GM18858 (cell line): Measurements from ENCODE around the gene LGI1.

ENCODE experiments used
- ATAC-seq: cut with Tn5 transposase; IDR thresholded peaks from one replicate; pipeline ENCODE4 v1.9.1; 2021; ENCODE audit not compliant: unreplicated experiment

Gene LGI1

DNA sequence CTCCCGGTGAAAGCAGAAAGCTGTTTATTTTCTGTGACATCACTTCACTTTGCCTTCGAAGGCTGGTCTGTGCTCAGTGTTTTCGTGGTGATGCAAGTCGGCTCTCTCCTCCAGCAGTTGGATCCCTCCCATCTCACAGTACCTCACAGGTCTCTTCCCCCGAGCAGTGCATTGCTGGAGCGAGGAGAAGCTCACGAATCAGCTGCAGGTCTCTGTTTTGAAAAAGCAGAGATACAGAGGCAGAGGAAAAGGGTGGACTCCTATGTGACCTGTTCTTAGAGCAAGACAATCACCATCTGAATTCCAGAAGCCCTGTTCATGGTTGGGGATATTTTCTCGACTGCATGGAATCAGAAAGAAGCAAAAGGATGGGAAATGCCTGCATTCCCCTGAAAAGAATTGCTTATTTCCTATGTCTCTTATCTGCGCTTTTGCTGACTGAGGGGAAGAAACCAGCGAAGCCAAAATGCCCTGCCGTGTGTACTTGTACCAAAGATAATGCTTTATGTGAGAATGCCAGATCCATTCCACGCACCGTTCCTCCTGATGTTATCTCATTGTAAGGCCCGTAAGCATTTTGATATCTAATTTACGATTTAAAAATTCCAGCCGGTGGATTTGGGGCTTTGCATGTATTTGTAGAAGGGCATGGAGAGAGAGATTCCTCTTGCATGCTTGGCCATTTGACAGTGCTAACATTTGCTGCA, at the start of gene LGI1:
Gene LGI1, plus strand, starts transcription at position 136 of the 707 bp plus-strand sequence. Its CDS starts 209 bp downstream, at position 345.
- no peak for ATAC-seq

DNA sequence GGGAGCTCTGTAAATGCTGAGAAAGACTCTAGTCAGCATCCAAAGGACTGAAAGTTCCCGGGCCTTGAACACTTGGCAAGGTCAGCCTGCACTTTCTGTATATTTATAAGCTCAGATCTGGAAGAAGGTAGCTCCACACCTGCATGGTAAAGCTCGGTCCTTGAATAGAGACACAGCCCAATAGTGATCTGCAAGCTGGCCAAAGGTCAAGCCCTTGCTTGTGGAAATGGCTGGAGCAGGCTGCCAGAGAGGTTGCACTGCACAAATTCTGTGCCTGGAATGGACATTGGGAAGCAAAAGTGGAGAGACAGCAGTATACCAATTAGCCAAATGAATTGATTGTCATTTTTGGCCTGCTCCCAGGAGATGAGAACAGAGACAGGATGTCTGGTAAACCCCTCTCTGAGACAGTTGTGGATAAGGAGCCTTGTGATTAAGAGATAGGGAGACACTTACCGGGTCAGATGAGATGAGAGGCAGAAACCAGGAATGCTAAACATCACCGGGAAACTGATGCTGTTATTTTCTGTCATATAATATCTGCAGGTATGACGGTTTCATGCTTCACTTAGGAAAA, 47.3 kb upstream of the LGI1 start:
- no peak for ATAC-seq

DNA sequence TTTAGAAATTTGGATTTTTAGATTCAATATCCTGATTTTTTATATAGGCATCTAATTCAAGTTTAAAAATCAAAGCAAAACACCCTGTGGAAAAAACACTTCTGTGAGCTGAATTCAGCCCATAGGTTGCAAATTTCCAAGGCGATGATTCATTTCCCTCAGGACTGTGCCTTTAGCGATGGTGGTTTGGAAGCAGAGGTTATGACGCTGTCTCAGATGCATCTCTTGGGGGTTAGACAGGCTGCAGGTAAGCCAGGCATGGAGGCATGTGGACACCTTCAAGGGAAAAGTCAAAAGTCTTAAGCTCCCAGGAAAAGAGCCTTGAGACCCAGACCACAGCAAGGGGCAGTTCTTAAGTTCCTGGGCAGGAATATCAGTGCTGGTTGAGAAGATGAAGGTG, 45.8 kb upstream of the LGI1 start:
- no peak for ATAC-seq

DNA sequence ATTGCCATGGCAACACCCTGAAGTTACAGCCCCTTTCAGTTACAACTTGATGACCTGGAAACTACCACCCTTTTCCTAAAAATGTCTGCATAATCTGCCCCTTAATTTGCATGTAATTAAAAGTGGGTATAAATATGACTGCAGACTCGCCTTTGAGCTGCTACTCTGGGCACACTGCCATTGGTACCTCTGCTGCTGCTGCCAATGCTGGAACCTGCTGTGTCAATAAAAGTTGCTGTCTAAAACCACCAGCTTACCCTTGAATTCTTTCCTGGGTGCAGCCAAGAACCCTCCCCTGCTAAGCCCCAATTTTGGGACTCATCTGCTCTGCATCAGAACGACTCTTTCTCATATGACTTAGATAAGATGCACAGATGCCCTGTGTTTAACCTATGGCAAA, 45.1 kb upstream of the LGI1 start:
- no peak for ATAC-seq

DNA sequence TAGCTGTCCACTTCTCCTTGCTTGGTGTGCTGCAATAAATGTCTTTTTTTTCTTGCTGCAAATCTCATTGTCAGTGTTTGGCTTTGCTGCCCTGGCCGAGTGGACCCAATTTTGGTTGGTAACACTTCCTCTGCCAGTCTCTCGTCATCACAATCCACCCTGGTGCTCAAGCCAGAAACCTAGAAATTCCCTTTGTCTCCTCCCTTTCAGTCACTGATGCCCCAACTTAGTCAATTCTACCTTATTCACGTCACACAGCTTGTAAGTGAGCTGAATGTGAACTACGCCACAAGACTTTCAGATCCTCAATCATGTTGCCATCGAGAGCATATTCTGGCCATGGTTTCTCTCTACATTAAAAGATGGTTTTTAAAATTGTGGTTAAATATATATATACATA, 42.4 kb upstream of the LGI1 start:
- peak; percentile 91 for ATAC-seq

DNA sequence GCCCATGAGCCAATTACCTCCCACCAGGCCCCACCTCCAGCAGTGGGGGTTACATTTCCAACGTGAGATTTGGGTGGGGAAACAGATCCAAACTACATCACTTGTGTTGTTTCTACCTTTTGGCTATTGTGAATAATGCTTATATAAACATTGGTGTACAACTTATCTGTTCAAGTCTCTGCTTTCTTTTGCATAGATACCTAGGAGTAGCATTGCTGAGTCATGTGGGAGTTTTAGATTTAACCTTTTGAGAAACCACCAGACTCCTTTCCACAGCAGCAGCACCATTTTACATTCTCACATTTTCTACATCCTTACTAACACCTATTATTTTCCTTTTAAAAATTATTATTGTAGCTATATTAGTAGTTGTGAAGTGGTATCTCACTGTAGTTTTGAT, 41.0 kb upstream of the LGI1 start:
- no peak for ATAC-seq

DNA sequence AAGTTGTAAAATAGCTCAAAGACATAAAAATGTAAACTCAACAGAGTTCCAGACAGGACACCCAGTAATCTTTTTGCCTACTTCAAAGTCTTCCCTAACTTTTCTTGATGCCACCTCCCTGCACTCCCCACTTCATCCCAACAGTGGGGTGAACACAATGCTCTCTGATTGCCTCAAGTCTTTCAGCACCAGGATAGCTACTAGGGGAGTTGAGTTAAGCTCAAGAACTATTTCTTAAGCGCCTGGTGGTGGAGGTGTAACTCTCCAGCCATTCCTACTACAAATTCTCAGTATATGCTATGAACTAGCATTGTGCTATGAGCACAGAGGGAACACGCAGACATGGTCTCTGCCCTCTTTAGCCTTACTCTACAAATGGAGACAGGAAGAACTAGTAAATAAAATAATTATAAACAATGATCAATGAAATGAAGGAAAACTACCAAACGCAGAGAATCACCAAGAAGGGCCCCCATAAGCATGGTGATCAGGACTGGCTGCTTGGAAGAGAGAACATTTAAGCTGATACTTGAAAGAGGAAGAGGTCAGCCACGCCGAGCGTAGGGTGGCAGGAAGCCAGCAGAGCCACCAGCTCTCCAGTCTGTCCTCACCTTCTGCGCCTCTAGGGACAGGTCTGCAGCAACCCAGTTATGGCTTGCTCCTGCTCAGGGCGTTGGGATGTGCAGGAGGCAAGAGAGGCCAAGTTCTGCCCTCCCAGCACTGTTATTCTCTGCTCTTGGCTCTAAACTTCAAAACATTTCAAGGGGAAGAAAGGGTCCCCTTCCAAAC, 38.6 kb upstream of the LGI1 start:
- ATAC-seq = no peak

DNA sequence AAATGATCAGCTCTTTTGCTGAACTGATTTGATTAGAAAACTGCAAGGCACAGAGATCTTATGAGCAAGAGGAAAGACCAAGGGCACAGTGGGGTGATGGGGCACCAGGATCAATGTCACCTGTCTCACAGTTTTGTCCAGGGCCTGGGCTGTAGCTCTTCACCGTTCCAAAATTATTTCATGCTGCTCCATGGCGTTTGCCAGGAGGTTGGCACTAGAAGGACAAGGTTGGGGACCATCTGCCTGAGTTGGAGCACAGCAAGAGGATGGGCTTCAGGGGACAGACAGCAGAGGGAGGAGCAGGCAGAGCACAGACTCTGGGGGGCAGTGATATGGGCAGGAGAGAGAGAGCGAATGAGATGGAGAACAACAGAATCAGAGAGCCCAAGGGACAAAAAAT, 37.8 kb upstream of the LGI1 start:
- no peak for ATAC-seq

DNA sequence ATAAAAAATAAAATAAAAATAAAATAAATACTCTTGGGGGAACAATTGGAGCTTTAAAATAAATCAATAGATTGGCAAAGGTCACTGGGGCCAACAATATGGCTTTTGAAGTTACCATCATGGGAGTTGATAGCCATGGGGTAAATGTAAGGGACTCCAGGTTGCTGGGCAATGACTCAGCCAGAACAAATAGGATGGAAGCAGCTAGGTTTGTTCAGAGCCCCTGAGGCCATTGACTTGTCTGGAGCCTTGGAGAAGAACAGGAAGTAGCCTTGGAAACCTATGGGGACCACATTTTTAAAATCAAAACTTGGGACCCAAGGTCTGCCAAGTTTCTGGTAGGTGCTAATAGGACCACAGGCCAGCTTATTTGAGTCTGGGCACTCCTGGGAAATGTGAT, 35.2 kb upstream of the LGI1 start:
- ATAC-seq = no peak

DNA sequence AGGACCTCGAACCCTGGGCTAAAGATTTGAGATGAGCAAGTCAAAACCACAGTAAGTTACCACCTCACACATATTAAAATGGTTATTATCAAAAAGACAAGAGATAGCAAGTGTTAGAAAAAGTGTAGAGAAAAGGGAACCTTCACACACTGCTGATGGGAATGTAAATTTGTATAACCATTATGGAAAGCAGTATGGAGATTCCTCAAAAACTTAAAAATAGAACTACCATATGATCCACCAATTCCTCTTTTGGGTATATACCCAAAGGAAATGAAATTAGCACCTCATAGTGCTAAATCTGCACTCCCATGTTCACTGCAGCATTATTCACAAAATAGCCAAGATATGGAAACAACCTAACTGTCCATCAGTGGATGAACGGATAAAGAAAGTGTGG, 34.6 kb upstream of the LGI1 start:
- ATAC-seq = no peak

DNA sequence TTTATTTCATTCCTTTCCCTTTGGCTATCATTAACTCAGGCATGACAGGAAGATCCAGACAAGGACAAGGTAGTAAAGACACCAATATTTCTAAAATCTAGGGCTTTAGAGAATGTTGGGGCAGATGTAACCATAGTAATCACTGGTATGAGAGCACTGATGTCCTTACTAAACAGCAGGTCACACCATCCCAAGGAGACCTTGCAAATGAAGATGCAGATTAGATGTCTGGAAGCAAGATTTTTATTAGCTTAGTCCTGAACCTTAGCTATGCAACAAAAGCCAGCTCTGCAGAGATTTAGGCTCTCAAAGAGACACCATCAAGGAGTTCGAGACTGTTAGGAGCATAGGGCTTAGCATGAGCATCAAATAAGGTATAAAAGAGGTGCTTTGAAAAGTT, 31.7 kb upstream of the LGI1 start:
- ATAC-seq = no peak

DNA sequence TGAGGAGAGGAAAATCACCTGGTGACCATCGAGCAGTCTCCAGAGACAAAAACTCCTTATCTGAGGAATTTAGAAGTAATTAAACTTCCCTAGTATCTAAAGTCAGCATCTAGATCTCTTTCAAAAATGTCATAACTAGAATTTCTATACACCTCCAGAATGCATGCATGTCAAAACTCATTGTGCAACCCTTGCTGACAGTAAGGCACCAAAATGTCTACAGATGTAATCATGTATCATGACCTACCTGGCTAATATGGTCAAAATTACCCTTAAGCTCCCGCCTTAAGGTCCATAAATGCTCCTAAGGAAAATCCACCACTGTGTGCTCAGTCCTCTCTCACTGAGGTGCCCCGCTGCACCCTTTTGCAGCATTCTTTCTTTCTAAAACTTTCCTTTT, 16.4 kb upstream of the LGI1 start:
- ATAC-seq = no peak

DNA sequence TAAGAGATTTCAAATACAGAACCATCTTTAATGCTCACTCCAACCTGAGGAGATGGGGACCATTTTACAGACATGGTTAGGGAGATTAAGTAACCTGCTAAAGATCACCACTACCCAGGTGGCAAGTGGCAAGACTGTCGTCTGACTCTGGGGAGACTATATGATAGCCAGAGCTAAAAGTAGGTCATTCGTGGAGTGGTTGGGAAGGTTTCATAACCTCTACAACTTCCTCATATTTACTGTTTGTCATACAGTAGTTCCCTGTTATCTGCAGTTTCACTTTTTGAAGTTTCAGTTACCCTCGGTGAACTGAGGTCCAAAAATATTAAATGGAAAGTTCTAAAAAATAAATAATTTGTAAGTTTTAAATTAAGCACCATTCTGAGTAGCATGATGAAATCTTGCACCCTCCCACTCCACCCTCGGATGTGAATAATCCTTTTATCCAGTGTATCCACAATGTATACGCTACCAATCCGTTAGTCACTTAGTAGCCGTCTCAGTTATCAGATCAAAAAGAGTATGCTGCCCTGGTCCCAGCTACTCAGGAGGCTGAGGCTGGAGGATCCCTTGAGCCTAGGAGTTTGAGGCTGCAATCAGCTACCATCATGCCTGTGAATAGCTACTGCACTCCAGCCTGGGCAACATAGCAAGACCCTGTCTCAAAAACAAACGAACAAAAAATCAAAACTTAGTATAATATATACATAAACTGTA, 14.9 kb upstream of the LGI1 start:
- peak; percentile 91 for ATAC-seq

DNA sequence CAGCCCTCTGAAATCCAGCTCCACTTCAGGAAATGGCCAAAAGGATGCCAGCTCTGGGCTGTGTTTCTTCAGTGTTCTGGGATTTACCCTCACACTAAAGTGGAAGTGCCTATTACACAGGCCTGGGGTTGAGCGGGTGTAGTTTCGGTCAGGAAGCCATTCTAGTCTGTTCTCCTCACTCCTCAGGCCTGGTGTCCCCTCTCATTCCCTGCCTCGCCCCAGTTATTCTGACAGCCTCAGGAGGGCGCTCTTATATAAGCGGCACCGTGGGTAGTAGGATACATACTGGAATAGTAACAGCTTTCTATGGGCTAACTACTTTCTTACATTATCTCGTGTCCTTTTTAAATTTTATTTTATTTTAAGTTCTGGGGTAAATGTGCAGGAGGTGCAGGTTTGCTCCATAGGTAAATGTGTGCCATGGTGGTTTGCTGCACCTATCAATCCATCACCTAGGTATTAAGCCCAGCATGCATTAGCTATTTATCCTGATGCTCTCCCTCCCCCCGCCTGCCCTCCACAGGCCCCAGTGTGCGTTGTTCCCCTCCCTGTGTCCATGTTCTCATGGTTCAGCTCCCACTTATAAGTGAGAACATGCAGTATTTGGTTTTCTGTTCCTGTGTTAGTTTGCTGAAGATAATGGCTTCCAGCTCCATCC, 12.2 kb upstream of the LGI1 start:
- ATAC-seq = no peak

DNA sequence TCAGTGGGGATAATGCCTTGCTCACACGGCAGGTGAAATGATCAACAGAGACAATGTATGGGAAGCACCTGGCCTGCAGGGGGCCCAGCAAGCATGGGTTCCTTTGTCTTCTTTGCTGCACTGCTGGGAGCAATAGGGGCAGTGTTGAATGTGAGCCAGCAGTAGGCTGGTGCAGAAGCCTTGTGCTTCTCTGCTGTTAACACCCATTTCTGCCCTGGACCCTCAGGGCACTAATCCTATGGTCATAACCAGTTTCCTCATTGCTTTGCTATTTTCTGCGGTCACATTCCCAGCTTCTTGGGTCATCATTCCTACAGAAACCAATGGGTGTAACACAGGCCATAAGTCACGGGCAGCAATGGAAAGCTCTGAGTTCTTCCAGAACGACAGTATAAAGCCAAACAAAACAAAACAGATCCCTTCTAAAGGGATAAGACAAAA, 10.9 kb upstream of the LGI1 start:
- ATAC-seq = no peak

DNA sequence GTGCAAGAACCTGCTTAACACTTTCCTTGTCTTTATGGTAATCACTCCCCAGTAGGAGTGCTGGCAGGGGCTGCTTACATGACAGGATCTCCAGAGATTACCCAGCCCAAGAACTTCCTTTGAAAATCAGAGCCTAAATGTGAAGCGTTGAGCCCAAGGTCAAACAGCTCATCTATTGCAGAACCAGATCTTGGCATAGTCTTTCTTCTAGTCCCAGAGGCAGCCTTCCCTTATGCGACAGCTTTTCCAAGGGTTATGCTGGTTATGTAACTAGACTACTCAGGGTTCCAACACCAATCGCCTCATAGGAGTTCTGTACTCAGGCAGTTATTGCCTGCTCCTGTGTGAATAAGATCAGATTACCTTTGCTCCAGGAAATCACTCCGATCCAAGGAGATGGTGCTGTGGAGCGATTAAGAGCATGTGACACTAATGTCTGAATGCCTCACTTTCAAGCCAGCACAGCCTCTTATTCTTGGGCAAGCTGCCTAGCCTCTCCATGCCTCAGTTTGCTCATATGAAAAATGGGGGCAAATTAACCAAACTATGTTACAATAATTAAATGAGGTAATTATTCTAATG, 8.4 kb upstream of the LGI1 start:
- ATAC-seq = no peak

DNA sequence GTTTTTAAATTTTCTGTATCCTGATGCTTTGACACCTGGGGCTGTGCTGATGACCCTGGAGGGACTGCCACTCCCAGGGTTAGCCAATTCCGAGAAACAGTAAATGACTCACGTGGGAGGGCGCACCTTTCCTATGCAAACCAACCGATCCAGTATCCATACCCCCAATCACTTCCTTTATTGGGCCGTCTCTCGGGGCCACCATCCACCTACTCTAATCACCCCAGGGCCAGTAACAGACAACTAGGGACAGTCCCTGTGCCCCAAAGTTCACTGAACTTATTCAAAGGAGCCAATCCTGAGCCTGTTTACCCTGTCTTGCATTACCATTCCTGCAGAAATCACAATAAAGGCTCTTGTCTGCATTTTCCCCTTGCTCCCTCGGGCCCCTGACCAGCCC, 6.6 kb upstream of the LGI1 start:
- ATAC-seq = no peak

DNA sequence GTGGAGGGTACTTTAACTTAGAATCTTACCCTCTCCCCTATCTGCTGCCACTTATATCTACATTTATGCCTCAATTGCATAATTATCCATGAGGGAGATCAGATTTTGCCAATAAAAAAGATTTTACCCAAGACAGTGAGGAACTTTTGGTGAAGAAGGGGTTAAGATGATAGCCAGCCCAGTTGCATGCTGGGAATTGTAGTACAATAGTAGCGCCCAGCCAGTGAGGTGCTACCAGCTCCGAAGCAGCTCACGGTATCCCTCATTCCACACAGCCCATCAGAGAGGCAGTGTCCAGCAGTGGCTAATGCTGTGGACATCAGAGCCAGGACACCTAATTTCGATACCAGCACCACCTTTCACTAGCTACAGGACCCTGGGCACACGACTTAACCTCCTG, 5.9 kb upstream of the LGI1 start:
- ATAC-seq = no peak

DNA sequence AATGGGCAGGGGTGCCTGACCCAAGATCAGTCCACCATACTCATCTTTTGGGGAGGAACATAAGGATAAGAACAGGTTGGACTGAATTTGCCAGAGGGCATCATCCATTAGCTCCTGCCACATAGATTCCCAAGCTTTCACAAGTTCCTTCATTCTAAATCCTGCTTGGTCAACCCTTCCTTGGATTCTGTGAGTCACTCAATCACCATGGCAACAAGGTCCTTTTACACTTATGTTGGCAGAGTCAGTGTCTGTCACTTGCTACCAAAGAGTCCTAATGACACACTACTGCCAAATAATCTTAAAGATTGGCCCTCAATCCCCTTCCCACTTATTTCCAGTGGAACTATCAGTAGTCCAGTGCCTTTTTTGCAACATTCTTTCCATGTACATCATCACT, 5.0 kb upstream of the LGI1 start:
- ATAC-seq = no peak

DNA sequence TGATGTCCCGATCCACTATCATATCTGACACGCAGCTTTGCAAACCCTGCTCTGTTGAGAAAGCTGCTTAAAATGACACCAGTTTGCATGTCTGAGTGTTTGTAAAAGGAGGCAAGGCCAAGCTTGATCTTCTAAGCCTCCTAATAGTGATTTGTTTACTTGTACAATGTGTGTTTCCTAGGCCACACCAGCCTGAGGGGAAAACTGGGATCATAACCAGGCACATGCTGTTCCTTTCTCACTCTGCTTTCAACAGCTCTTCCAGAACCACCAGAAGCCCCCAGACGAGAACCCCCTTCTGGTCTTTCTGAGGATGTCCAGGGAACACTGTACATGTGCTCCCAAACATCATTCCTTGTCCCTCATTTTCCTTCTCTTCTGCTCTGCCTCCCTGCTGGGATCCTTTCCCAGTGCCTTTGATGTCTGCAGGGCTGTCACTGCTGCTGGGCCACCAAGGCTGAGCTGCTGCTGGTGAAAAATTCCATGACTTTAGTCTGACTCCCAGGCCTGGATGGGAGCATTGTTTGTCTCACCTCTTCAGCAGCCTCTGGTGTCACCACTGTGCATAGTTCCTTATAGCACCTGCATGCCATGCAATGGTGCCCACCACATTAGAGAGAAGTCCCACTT, 4.0 kb upstream of the LGI1 start:
- ATAC-seq = no peak
